T47D (cell line): ENCODE measurements around the gene BCAS3.

ENCODE experiments used
- DNase-seq, 2 experiments: peaks; one replicate each; pipeline versions ENCODE4 v3.0.0 to v3.0.0-alpha.2; 2011 to 2012; ENCODE audit warnings: low read depth in 1 of 2, low spot score in 1 of 2
- JUND ChIP-seq: IDR thresholded peaks from 2 replicates; pipeline ENCODE4 v1.6.1; 2012; ENCODE audit warnings: low read depth
- in situ Hi-C: cut with HindIII; loops from 2 replicates; pipeline ENCODE4 v1.10.0; 2016; ENCODE audit warnings: low sequenced_read_pairs, low pct_unique_long_range_greater_than_20kb

The BCAS3 gene

DNA sequence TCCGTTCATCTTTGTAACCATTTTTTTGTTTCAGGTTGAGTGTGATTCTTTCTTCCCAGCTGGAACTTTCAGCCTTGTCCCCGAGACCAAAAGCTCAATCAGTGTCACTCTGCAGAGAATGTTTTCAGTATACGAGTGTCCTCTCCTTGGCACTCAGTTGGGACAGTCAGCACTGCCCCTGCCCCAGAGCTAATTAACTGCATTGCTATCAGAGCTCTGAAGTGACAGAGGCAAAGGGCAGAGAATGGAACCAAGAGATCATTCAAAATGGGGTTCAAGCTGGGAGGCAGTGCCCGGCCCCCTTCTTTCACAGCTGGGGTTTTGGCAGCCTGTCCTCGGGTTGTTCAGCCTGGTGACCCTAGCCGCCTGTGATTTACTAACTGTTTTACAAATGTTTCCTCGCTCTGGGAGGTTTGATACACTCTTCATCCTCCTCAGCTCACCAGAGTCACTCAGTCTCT, 526.0 kb downstream of the BCAS3 start:
- no peak for DNase-seq
- TF ChIP-seq JUND, result no peak
- in situ Hi-C loops, result no loop called here

DNA sequence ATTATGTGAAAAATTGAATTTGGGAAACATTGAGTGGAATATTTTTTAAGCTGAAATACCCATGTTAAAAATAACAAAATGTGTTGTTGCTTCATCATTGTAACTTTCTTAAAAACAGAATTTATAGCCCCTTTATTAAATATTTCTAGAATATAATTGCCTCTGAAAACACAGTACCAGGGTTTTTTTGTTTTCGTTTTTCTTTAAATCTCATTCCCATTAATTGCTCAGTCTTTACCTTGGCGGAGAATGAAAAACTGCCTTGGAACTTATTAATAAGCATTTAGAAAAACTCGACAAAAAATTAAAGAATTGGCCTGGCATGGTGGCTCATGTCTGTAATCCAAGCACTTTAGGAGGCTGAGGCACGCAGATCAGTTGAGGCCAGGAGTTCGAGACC, 526.8 kb downstream of the BCAS3 start:
- TF ChIP-seq JUND, result no peak
- DNase-seq, result no peak
- in situ Hi-C loops, result no loop called here

DNA sequence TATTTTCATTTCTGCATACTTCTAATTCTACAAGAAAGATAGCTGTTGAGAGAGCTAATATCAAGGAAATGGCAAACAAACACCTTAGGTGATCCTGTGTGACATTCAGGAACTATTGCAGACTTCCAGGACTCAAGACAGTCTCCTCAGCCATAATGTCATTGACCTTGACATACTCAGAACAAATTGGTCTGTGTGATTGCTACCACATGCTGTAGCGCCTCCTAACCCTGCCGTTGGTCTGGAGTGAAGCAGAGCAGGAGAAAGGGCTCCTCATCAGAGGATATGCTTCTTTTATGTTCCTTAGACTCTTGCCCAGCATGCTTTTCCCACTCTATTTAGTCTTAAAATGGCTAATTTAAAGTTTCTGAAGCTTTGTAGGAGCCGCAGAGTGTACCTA, 527.8 kb downstream of the BCAS3 start:
- no peak for TF ChIP-seq JUND
- no peak for DNase-seq
- in situ Hi-C loops, result no loop called here

DNA sequence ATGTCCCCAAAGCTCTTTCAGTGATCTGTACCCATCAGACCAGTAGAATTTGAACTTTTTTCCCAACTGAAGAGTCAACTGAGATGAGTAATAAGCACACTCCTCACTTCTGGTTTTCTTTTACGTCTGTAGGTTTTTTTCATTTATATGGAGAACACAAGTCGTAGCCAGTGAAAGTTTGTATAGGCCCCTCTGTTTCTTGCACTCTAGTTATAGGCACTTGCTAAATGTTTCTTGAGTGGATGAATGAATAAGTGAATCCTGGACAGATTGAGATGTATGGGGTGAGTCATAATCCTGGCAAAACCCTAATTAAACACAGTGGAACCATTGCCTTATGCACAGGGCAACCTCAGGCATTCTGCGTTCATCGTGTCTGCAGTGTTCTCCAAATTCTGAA, 528.3 kb downstream of the BCAS3 start:
- in situ Hi-C loops, result no loop called here
- no peak for DNase-seq

DNA sequence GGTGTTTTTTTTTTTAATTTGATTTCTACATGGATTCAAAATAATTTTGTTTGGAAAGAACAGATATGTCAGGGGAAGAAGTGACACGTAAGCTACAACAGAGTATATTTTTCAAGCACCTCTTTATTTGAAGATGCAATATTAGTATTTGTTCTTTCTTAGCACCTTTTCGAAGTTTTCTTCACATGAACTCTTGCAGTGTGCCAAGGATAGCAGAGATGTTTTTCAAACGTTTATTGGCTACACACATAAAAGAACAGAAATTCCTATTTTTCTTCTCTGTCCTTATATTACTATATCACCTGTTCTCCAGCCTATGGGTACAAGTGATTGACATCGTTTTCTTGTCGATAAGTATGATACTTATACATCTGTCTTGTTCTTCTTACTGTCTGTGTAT, 529.3 kb downstream of the BCAS3 start:
- no peak for TF ChIP-seq JUND
- in situ Hi-C loops, result no loop called here

More for the DNA sequence above, 528.3 kb downstream of the BCAS3 start:
- no peak for TF ChIP-seq JUND

DNA sequence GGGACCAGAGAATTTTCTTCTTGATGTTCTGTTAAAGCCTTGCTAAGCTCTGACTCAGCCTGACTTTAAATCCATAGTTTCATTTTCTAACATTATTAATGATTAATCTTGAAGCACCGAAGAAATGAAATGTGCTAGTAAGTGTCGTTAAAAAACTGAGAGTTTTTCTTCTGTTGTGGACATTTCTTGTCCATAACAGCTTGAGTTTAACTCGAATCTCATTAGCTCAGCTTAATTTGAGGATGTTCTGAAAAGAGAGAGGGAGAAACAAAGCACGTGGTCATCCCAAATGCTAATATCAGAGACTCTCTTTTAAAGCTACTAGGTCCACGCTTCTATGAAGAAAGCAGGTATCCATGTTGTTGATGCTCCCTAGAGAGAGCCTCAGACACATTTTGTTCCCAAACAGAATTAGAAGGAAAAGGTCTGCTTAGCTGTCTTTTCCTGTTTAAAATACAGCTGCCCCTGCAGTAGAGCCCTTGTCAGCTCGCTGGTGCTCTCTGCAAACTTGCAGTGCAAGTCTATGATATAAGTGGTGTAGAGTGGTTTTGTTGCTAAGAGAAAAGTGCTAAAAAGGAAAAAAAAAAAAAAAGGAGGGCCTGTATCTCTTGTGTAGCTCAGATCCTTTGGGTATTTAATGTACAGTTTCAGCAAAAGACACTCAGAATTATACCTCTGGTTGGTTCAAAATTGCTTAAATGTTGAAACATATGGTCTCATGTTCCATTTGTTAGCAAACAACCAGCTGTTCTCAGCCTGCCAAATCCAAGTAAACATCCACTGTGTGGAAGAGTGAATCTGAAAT, 530.9 kb downstream of the BCAS3 start:
- no peak for TF ChIP-seq JUND
- no peak for DNase-seq
- in situ Hi-C loops, result no loop called here

More for the DNA sequence above, 529.3 kb downstream of the BCAS3 start:
- no peak for DNase-seq

DNA sequence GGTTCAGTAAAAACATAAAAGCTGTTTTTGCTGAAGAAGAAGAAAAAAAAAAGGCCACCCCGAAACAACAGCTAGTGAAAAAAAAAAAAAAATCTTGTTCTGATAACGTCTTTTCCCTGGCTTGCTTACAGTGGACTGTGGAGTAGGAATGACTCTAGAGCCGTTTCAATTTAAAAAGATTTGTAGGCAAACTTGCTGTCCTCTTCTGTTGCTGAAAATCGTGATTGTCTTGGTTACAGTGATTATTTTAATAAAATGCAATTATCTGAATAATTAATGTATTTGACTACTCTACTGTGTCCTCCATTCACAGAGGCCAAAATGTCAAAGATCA, 531.4 kb downstream of the BCAS3 start:
- in situ Hi-C loops, result no loop called here

DNA sequence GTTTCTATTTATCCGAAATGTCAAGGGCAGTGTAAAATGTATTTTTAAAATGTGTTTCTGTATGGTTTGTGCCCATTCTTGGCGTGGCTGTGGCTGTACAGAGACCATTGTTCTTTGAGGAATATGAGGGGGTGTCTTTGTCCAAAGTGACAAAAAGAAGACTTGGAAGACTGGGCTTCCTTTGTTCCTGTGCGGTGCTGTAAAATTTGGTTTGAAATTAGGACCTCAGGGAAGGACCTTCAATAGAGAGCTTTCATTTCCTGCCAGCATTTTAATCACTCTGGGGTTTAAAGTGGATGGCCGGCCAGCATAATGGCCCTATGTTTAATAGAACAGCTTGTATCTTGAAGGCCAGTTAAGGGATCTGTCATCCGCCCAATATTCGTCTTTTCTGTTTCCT, 531.9 kb downstream of the BCAS3 start:
- TF ChIP-seq JUND, result no peak
- in situ Hi-C loops, result no loop called here

More for the DNA sequence above, 531.4 kb downstream of the BCAS3 start:
- TF ChIP-seq JUND, result no peak
- DNase-seq, result no peak

DNA sequence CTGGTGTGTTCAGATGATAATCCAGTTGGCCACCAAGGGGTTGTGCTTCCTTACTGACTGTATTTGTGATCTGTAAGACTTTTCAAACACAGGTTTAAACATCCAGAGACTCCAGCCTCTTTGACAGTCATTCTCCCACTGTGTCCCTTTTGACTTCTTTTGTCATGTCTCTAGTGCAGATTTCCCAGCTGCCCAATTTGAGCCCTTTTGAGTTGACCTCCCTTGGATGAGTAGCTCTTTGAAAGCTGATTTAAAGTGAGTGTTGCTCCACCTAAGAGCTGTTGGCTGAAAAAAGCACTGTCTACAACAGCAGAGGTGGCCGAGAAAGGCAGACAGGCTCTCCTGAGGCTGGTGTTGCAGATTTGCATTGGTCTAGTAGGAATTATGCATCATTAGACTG, 533.6 kb downstream of the BCAS3 start:
- DNase-seq, result no peak
- in situ Hi-C loops, result no loop called here
- TF ChIP-seq JUND, result no peak

More for the DNA sequence above, 531.9 kb downstream of the BCAS3 start:
- no peak for DNase-seq

DNA sequence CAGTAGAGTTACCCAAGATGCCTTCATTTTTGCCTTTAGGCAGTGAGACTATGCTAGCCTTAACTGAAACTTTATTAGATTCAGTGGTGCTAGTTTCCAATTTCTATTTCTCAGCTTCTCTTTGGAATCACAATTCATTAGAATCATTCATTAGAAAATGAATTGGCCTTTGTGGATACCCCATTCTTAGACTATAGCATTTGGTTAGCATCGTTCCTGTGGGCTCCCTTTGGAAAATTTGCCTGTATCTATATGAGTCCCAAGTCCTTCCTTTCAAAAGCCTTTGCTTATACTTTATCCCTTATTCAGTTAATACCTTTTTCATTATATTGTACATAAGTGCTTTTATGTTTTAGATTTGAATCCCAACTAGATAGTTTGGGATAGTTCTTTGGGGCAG, 535.0 kb downstream of the BCAS3 start:
- DNase-seq, result no peak
- in situ Hi-C loops, result no loop called here
- TF ChIP-seq JUND, result no peak

DNA sequence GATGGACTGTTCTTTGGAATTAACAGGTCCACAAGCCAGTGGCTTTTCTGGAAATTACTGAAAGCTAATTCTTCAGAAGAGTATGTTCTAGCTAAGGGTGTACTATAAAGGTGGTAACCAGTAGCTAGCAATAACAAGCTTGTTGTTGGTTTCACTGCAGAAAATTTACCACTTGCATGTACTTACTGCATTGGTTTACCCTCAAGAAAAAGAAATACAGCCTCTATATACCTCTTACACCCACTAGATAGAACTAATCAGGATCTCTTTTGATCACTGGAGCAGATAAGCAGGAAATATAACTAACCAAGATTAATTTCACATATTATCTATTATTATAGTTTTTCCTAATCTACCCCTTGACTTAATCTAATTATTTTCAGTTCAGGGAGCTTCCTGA, 537.1 kb downstream of the BCAS3 start:
- no peak for DNase-seq
- no peak for TF ChIP-seq JUND
- in situ Hi-C loops, result no loop called here

DNA sequence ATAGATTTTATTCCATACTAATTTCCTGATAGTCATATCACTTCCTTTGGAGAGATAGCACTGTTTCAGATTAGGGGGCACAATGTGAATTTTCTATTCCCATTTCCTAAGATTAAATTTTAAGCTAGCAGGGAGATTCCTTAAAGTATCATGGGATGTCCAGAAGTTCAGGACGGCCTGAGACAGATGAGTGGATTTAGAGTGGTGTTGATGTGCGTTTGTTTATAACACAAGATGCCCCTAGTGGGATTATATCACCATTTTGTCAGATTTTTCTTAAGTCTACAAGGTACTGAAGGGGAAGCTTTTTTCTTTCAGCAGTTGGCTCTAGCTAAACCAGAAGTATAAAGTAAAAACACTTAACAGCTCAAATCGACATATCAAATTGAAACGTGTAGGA, 538.4 kb downstream of the BCAS3 start:
- in situ Hi-C loops, result no loop called here
- no peak for DNase-seq
- no peak for TF ChIP-seq JUND

DNA sequence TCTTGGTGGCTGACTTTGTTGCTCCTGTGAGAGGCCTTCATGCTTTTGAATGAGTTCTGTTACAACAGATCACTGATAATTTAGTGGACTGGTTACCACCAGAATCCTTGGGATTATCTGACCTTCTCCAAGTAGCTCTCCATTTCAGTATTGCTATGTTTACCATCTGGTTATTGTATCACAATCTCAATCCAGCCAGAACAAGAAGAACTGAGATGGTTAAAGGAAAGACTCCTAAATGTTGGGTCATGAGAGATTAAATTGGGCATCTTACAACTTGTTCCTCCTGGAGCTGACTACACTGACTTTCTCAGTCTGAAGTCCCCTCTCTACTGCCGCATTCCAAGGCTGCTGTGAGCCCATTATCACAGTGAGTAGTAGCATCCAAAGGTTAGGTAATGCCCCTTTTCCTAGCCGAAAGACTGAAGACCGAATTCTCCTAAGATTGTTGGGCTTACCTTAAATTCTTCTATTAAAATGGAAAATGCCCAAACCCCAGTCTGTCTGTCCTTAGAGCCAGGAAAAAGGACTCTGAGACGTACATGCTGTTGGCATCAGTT, 540.3 kb downstream of the BCAS3 start:
- TF ChIP-seq JUND, result no peak
- no peak for DNase-seq
- in situ Hi-C loops, result no loop called here
